DND-41 (cell line): ENCODE measurements around the gene WHRN.

Experiments
- CTCF ChIP-seq: IDR thresholded peaks from 2 replicates; pipeline ENCODE4 v1.5.1; 2012; ENCODE audit warnings: borderline replicate concordance, low read length, moderate library complexity, mild to moderate bottlenecking; ENCODE audit not compliant: poor library complexity, severe bottlenecking; ENCODE audit errors: extremely low read depth
- EZH2 ChIP-seq: IDR thresholded peaks from 3 replicates; pipeline ENCODE4 v1.6.1; 2012; ENCODE audit warnings: borderline replicate concordance, low read depth, mild to moderate bottlenecking, moderate library complexity, low read length, inconsistent platforms; ENCODE audit not compliant: severe bottlenecking

- TF ChIP-seq CTCF (no peak), EZH2 (no peak)
Observed at GRCh38 chr9:114553202-114553601, 47.9 kb upstream of the WHRN start.
